ENCODE results near the gene MCU.

- TF ChIP-seq, protein P1, sequence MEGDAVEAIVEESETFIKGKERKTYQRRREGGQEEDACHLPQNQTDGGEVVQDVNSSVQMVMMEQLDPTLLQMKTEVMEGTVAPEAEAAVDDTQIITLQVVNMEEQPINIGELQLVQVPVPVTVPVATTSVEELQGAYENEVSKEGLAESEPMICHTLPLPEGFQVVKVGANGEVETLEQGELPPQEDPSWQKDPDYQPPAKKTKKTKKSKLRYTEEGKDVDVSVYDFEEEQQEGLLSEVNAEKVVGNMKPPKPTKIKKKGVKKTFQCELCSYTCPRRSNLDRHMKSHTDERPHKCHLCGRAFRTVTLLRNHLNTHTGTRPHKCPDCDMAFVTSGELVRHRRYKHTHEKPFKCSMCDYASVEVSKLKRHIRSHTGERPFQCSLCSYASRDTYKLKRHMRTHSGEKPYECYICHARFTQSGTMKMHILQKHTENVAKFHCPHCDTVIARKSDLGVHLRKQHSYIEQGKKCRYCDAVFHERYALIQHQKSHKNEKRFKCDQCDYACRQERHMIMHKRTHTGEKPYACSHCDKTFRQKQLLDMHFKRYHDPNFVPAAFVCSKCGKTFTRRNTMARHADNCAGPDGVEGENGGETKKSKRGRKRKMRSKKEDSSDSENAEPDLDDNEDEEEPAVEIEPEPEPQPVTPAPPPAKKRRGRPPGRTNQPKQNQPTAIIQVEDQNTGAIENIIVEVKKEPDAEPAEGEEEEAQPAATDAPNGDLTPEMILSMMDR (IDR thresholded peaks at IDR 0.05): no peak
- no peak for TF ChIP-seq POLR2A (IDR thresholded peaks at IDR 0.05)
These were observed 65.8 kb downstream of the MCU start for GRCh38 chr10:72757732-72758131.

Data from body of pancreas (tissue), 4 donors.